Skin epidermis (tissue), 12 donors: ENCODE results near the gene SLC6A1.
A peak's percentile ranks its signal among the peaks of the same experiment; 100 is the strongest.

Experiments
- H3K27ac ChIP-seq, 21 experiments: fragments of 200-600 bp; sonication (generic) in 11 of 21; one replicate each; pipeline ENCODE4 v1.5.0; 2020; ENCODE audit warnings: mild to moderate bottlenecking in 3 of 21, inconsistent platforms in 2 of 21, moderate library complexity in 2 of 21
- H3K4me3 ChIP-seq, 7 experiments: fragments of 200-600 bp; sonication (generic) in 2 of 7; one replicate each; pipeline ENCODE4 v1.5.0; 2020; ENCODE audit warnings: inconsistent platforms in 2 of 7, mild to moderate bottlenecking in 2 of 7, moderate library complexity in 1 of 7

Gene SLC6A1

GRCh38 chr3:11084677-11085076, 92.1 kb downstream of the SLC6A1 start:
- Histone ChIP-seq H3K27ac (no peak overlapping the region), H3K4me3 (no peak overlapping the region)

GRCh38 chr3:11085093-11085840, 92.7 kb downstream of the SLC6A1 start:
- no peak overlapping the region for H3K4me3 ChIP-seq
- no peak overlapping the region for H3K27ac ChIP-seq

GRCh38 chr3:11086856-11087255, 94.3 kb downstream of the SLC6A1 start:
- H3K27ac ChIP-seq, result peak overlapping the region in 2 of 21 experiments; percentile 9 to 42
- no peak overlapping the region for H3K4me3 ChIP-seq

- H3K4me3 ChIP-seq, result no peak overlapping the region
- H3K27ac ChIP-seq, result no peak overlapping the region
Measured at GRCh38 chr3:11088066-11088465, 95.5 kb downstream of the SLC6A1 start.

GRCh38 chr3:11088831-11089230, 96.3 kb downstream of the SLC6A1 start:
- H3K4me3 ChIP-seq, result no peak overlapping the region
- H3K27ac ChIP-seq, result no peak overlapping the region
